Adrenal gland (tissue), 5 donors: Measurements from ENCODE around the gene PRKCZ.

Experiments used
- POLR2A ChIP-seq, 2 donors: fragments of 450-650 bp; IDR thresholded peaks; one replicate each; pipeline ENCODE4 v1.6.1; 2017; ENCODE audit warnings: antibody characterized with exemption in 2 of 2, mild to moderate bottlenecking in 2 of 2, moderate library complexity in 1 of 2
- TF ChIP-seq, protein P1 (sequence below), 6 experiments: fragments of 450-650 bp in 4 of 6; fragments of 200-600 bp in 2 of 6; sonication (generic) in 1 of 6; IDR thresholded peaks; 1 replicate in 5 of 6; 2 replicates in 1 of 6; pipeline versions ENCODE4 v1.5.1 to v1.8.0; 2016 to 2021; ENCODE audit warnings: antibody characterized with exemption in 6 of 6, mild to moderate bottlenecking in 2 of 6, moderate library complexity in 1 of 6
- donor health status: DM: no; HTN: no; CAD: no.

DNA sequence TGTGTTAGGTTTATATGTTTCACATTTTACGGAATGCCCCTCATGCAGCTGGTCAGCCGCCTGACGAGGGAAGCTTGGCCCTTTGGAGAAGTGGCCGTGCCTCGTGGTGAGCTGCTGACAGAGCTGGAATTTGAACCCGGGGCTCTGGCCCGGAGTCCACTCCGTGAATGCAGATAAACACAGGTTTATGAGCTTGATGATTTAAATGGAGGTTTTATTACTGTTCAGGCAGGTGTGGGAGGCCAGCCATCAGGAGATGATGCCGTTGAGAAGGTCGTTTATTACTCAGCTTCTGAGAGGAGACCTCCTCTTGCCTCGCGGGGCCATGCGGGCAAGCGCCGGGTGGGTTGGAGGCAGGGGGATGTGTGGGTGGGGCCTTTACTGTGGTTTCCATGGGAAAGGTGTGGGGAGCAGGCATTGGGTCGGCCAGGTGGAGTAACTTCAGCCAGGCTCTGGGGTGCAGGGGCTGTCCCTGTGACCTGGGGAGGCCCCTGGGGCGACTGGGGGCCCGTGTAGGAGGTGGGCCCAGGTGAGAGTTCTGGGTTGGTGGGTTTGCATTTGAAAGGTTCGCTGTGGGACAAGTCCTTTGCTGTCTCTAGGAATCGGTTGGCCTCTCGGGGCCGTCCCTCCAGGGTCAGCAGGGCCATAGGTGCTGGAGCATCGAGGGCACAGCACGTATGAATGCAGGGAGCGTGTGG lies 22.0 kb downstream of the PRKCZ start:
- TF ChIP-seq, protein P1, sequence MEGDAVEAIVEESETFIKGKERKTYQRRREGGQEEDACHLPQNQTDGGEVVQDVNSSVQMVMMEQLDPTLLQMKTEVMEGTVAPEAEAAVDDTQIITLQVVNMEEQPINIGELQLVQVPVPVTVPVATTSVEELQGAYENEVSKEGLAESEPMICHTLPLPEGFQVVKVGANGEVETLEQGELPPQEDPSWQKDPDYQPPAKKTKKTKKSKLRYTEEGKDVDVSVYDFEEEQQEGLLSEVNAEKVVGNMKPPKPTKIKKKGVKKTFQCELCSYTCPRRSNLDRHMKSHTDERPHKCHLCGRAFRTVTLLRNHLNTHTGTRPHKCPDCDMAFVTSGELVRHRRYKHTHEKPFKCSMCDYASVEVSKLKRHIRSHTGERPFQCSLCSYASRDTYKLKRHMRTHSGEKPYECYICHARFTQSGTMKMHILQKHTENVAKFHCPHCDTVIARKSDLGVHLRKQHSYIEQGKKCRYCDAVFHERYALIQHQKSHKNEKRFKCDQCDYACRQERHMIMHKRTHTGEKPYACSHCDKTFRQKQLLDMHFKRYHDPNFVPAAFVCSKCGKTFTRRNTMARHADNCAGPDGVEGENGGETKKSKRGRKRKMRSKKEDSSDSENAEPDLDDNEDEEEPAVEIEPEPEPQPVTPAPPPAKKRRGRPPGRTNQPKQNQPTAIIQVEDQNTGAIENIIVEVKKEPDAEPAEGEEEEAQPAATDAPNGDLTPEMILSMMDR (IDR thresholded peaks at IDR 0.05) = no peak
- no peak for TF ChIP-seq POLR2A (IDR thresholded peaks at IDR 0.05)
